Endothelial cell of umbilical vein (primary cell): ENCODE data around the gene PNKD. TPM values are rescaled to one million over a fixed set of nuclear protein-coding genes. Genes with fewer than 3 reads are reported as not detected.

Experiments used
- BruUV-seq: library from RNA; stranded (reverse); fragments of 400-500 nt; replicated peaks from 2 replicates; lab custom pipeline; 2021; lab: Mats Ljungman, UMichigan
- CTCF ChIA-PET: fragments of 300-600, 350-600 bp; sonication (Branson Sonifier 250); formaldehyde crosslinking; loops from one replicate; lab custom pipeline; 2021; ENCODE audit warnings: antibody characterized with exemption, inconsistent platforms; lab: Charles Lee
- POLR2A ChIA-PET: fragments of 300-600, 350-600 bp; sonication (Branson Sonifier 250); formaldehyde crosslinking; loops from one replicate; lab custom pipeline; 2021; ENCODE audit warnings: antibody characterized with exemption, inconsistent platforms; lab: Charles Lee
- DNase-seq: peaks from one replicate; pipeline ENCODE4 v3.0.0-alpha.2; 2011; ENCODE audit warnings: low read depth, low spot score
- FAIRE-seq: peaks from 2 replicates; lab custom pipeline; 2011; peaks lifted over from hg19 to GRCh38; lab: Jason Lieb, UNC
- H2AFZ ChIP-seq: 2 replicates; pipeline ENCODE4 v1.6.0; 2012; ENCODE audit warnings: low read depth, low read length, control low read depth, inconsistent platforms
- H3K27ac ChIP-seq: 2 replicates; pipeline ENCODE4 v1.5.1; 2011; ENCODE audit warnings: low read depth, mild to moderate bottlenecking, control low read depth, low read length, moderate library complexity; ENCODE audit not compliant: insufficient read depth
- H3K27me3 ChIP-seq, 2 experiments: 2 replicates each; pipeline versions ENCODE4 v1.6.0 to v1.6.1; 2011; ENCODE audit warnings: low read length in 2 of 2, mixed read lengths in 1 of 2; ENCODE audit not compliant: control insufficient read depth in 2 of 2, insufficient read depth in 2 of 2
- H3K36me3 ChIP-seq, 2 experiments: 2 replicates in 1 of 2; 3 replicates in 1 of 2; pipeline ENCODE4 v1.5.1; 2011; ENCODE audit warnings: low read length in 2 of 2, mild to moderate bottlenecking in 1 of 2, moderate library complexity in 1 of 2; ENCODE audit not compliant: control insufficient read depth in 2 of 2, insufficient read depth in 2 of 2; ENCODE audit errors: extremely low read depth in 1 of 2
- H3K4me1 ChIP-seq: 3 replicates; pipeline ENCODE4 v1.5.1; 2011; ENCODE audit warnings: mild to moderate bottlenecking, low read length; ENCODE audit not compliant: control insufficient read depth, insufficient read depth; ENCODE audit errors: extremely low read depth
- H3K4me2 ChIP-seq: 2 replicates; pipeline ENCODE4 v1.6.1; 2011; ENCODE audit warnings: low read length, control low read depth, mixed read lengths; ENCODE audit not compliant: insufficient read depth
- H3K4me3 ChIP-seq, 3 experiments: fragments of 200-600 bp in 1 of 3; sonication (generic), shearing (Covaris generic) in 1 of 3; replicated peaks in 1 of 3; 2 replicates each; pipeline ENCODE4 v1.5.1; 2011 to 2016; ENCODE audit warnings: control low read depth in 3 of 3, low read length in 3 of 3, mild to moderate bottlenecking in 2 of 3, inconsistent platforms in 1 of 3, low read depth in 1 of 3, moderate library complexity in 1 of 3; ENCODE audit not compliant: insufficient read depth in 1 of 3
- H3K79me2 ChIP-seq: 2 replicates; pipeline ENCODE4 v1.6.0; 2012; ENCODE audit warnings: low read length, inconsistent platforms; ENCODE audit not compliant: control insufficient read depth, insufficient read depth
- H3K9ac ChIP-seq: replicated peaks from 2 replicates; pipeline ENCODE3; 2011; ENCODE audit warnings: low read length, control low read depth; ENCODE audit not compliant: insufficient read depth; ENCODE audit errors: extremely low read depth
- H3K9me1 ChIP-seq: replicated peaks from 3 replicates; pipeline ENCODE4 v1.6.0; 2011; ENCODE audit warnings: mild to moderate bottlenecking, low read length; ENCODE audit not compliant: control insufficient read depth, insufficient read depth; ENCODE audit errors: extremely low read depth
- H3K9me3 ChIP-seq: replicated peaks from 2 replicates; pipeline ENCODE4 v1.5.1; 2012; ENCODE audit warnings: low read length, inconsistent platforms; ENCODE audit not compliant: control insufficient read depth, insufficient read depth
- H4K20me1 ChIP-seq: replicated peaks from 2 replicates; pipeline ENCODE3; 2011; ENCODE audit warnings: mild to moderate bottlenecking, low read length; ENCODE audit not compliant: control insufficient read depth, insufficient read depth; ENCODE audit errors: extremely low read depth
- EZH2 ChIP-seq: IDR thresholded peaks from 2 replicates; pipeline ENCODE4 v1.6.1; 2012; ENCODE audit warnings: borderline replicate concordance, low read depth, mild to moderate bottlenecking, moderate library complexity, low read length, inconsistent platforms; ENCODE audit not compliant: severe bottlenecking
- FOS ChIP-seq: IDR thresholded peaks from 2 replicates; pipeline ENCODE4 v1.6.1; 2011; ENCODE audit warnings: mild to moderate bottlenecking, low read length, moderate library complexity, borderline replicate concordance; ENCODE audit not compliant: insufficient read depth
- GATA2 ChIP-seq: IDR thresholded peaks from 2 replicates; pipeline ENCODE4 v1.7.0; 2011; ENCODE audit warnings: low read depth, mild to moderate bottlenecking, moderate library complexity, mixed read lengths, low read length; ENCODE audit not compliant: insufficient read length, insufficient read depth
- JUN ChIP-seq: IDR thresholded peaks from 2 replicates; pipeline ENCODE4 v1.6.1; 2011; ENCODE audit warnings: borderline replicate concordance, low read depth; ENCODE audit not compliant: insufficient read length, insufficient read depth
- MYC ChIP-seq: IDR thresholded peaks from one replicate; pipeline ENCODE4 v1.6.1; 2011; ENCODE audit warnings: mild to moderate bottlenecking, low read depth, low read length
- POLR2A ChIP-seq: IDR thresholded peaks from 2 replicates; pipeline ENCODE4 v1.6.1; 2012; ENCODE audit warnings: low read depth, mild to moderate bottlenecking, control low read depth, low read length
- POLR2AphosphoS5 ChIP-seq: IDR thresholded peaks from 2 replicates; pipeline ENCODE4 v1.6.1; 2012; ENCODE audit warnings: low read depth, mild to moderate bottlenecking, control low read depth, low read length, moderate library complexity; ENCODE audit not compliant: insufficient read depth
- dilution Hi-C: fragments of 300-500 bp; cut with MboI; formaldehyde crosslinking; loops from one replicate; pipeline ENCODE4 v1.15.0; 2019; ENCODE audit warnings: low sequenced_read_pairs; ENCODE audit not compliant: extremely low pct_ligation_motif_present
- intact Hi-C: fragments of 100-400 bp; cut with micrococcal nuclease; formaldehyde crosslinking; loops from one replicate; pipeline ENCODE4 v1.10.0; 2022
- polyA plus RNA-seq, 4 experiments: library from polyadenylated mRNA; depleted of rRNA in 3 of 4; stranded (reverse) in 3 of 4; unstranded in 1 of 4; fragments of >200 nt; gene quantifications; 2 replicates each; pipeline versions ENCODE4 v1.2.1 to v1.2.3, GENCODE V29; 2011 to 2012; ENCODE audit warnings: missing spikeins in 1 of 4
- total RNA-seq: library from RNA; stranded (reverse); gene quantifications from 2 replicates; pipeline ENCODE4 v1.2.3, GENCODE V29; 2021
- TF ChIP-seq, protein P1 (sequence below), 2 donors: IDR thresholded peaks; 1 replicate in 1 of 2; 2 replicates in 1 of 2; pipeline ENCODE4 v1.5.1; 2011; ENCODE audit warnings: low read length in 2 of 2, mild to moderate bottlenecking in 2 of 2, moderate library complexity in 2 of 2, control low read depth in 1 of 2, inconsistent platforms in 1 of 2, low read depth in 1 of 2; ENCODE audit not compliant: insufficient read depth in 1 of 2; ENCODE audit errors: extremely low read depth in 1 of 2
- TF ChIP-seq, protein P2 (sequence below): IDR thresholded peaks from 2 replicates; pipeline ENCODE4 v1.6.1; 2011; ENCODE audit not compliant: insufficient read depth, insufficient read length

Gene PNKD
- total and polyA plus RNA-seq, 2 donors (not counting 3 experiments of a cell fraction or from before 2014, with no cell fraction given) = 56.1 to 88.3 TPM

DNA sequence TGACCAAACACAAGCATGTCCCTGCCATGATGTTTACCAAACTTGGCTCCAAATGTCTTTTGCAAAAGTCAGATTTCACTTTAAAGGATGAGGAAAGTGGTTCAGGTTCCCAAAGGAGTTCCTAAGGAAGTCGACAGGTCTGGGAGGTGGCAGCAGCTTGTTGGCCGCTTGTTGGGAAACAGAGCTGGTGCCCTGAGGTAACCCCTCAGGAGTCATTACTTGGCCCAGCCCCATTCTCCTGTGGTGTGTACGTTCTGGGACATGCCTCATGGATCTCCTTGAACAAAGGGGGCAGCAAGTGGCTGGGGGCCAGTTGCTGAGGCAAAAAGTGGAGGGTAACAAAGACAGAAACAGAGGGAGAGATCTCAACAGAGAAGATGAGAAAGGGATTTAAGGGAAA lies 11.1 kb downstream of the PNKD start:
- no peak for DNase-seq
- no peak for FAIRE-seq
- CTCF ChIA-PET = interaction anchor here (1.5 kb wide), 1 partner anchor 8 kb away, joined by 7 read pairs; no protein-coding TSS in a partner anchor
- intact Hi-C loops = no loop called here
- POLR2A ChIA-PET = no interaction called here
- peaks cover 12 to 48% of the 10 kb centered on the region in 2 experiments for H3K36me3 ChIP-seq
- H3K4me1 ChIP-seq = peaks cover 37% of the 10 kb centered on the region
- H3K9ac ChIP-seq = no peak overlapping the region
- no peak overlapping the region for H3K4me2 ChIP-seq
- TF ChIP-seq POLR2A = no peak
- TF ChIP-seq JUN = no peak
- no peaks in the 10 kb centered on the region for H3K9me1 ChIP-seq
- BruUV-seq = no TSS peak
- H3K27me3 ChIP-seq = no peaks in the 10 kb centered on the region
- peaks cover 50% of the 10 kb centered on the region for H3K79me2 ChIP-seq
- no peak overlapping the region for H2AFZ ChIP-seq
- no peaks in the 10 kb centered on the region for H3K9me3 ChIP-seq
- H3K4me3 ChIP-seq = no peak overlapping the region
- H4K20me1 ChIP-seq = no peaks in the 10 kb centered on the region
- dilution Hi-C loops = no loop called here
- H3K27ac ChIP-seq = no peak overlapping the region

DNA sequence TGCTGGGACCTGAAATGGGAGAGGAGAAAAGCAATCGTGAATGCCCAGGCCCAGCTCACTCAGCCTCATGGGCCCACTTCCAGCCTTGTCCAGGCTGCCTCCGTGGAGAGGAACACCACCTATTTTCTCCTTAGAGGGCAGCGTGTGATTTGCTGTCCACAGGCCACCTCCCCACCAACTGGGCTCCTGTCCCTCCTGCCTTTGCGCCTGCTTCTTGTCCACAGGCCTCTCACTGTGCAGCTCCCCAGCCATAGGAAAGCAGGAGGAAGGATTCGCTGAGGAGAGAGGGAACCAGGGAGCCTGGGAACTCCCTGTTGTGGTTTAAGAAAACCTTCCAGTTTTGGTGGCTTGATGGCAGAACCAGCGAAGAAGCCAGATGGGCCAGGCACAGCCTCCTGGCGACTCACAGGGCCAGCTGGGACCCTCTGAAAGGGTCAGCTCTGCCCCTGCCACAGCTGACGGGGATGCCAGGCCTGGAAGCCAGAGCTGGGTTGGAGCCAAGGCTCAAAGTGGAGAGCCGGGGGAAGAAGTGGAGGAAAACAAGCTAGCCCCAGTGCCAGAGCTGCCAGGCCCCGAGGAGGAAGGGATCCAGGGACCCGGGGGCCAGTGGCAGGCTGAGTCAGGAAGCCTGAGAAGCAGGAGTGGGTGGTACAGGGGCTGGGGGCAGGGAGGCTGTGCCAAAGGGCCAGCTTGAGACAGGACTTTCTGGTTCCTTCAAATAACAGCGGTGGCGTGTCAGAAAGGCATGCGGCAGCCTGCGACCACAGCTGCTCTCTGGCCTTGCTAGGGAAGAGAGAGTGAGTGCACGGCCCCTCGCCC lies 12.1 kb downstream of the PNKD start:
- peaks cover 50% of the 10 kb centered on the region for H3K79me2 ChIP-seq
- H3K27ac ChIP-seq = peak overlapping the region; percentile 50
- no peaks in the 10 kb centered on the region for H3K9me1 ChIP-seq
- CTCF ChIA-PET = interaction anchor here (1.2 to 1.5 kb wide), 2 partner anchors 9 to 114 kb away, joined by 5 to 7 read pairs; no protein-coding TSS in a partner anchor
- H3K4me2 ChIP-seq = peak overlapping the region; percentile 12
- BruUV-seq = no TSS peak
- peak overlapping the region; percentile 29 for H3K9ac ChIP-seq
- dilution Hi-C loops = no loop called here
- H4K20me1 ChIP-seq = no peaks in the 10 kb centered on the region
- H3K4me1 ChIP-seq = peaks cover 44% of the 10 kb centered on the region
- POLR2A ChIA-PET = interaction anchor here (0.8 to 1.5 kb wide), 4 partner anchors 9 to 12 kb away, joined by 4 to 9 read pairs (median 4); partner anchors contain the start of genes AAMP and PNKD
- H3K27me3 ChIP-seq = no peaks in the 10 kb centered on the region
- DNase-seq (peak; percentile 64), FAIRE-seq (peak; percentile 4)
- intact Hi-C loops = no loop called here
- peaks cover 12 to 40% of the 10 kb centered on the region in 2 experiments for H3K36me3 ChIP-seq
- no peaks in the 10 kb centered on the region for H3K9me3 ChIP-seq
- no peak overlapping the region for H2AFZ ChIP-seq
- H3K4me3 ChIP-seq = no peak overlapping the region
- no peak for TF ChIP-seq JUN
- TF ChIP-seq, protein P1, sequence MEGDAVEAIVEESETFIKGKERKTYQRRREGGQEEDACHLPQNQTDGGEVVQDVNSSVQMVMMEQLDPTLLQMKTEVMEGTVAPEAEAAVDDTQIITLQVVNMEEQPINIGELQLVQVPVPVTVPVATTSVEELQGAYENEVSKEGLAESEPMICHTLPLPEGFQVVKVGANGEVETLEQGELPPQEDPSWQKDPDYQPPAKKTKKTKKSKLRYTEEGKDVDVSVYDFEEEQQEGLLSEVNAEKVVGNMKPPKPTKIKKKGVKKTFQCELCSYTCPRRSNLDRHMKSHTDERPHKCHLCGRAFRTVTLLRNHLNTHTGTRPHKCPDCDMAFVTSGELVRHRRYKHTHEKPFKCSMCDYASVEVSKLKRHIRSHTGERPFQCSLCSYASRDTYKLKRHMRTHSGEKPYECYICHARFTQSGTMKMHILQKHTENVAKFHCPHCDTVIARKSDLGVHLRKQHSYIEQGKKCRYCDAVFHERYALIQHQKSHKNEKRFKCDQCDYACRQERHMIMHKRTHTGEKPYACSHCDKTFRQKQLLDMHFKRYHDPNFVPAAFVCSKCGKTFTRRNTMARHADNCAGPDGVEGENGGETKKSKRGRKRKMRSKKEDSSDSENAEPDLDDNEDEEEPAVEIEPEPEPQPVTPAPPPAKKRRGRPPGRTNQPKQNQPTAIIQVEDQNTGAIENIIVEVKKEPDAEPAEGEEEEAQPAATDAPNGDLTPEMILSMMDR (IDR thresholded peaks at IDR 0.05; ENCODE audit: extremely low read depth in 1 of 2, insufficient read depth in 1 of 2, low read depth in 1 of 2, low read length in 2 of 2) = no peak
- no peak for TF ChIP-seq FOS
- TF ChIP-seq POLR2A = no peak
- no peak for TF ChIP-seq POLR2AphosphoS5
- TF ChIP-seq, protein P2, sequence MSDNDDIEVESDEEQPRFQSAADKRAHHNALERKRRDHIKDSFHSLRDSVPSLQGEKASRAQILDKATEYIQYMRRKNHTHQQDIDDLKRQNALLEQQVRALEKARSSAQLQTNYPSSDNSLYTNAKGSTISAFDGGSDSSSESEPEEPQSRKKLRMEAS = no peak
- TF ChIP-seq MYC = no peak
- no peak for TF ChIP-seq EZH2
- no peak for TF ChIP-seq GATA2
